ENCODE data around the gene NLRC5.
"Not testable (repeated sequence)": the region's sequence is repeated elsewhere in the genome, so short reads cannot be mapped to it uniquely, and the experiment has no call there.

Gene NLRC5

GRCh38 chr16:57003439-57004386 is 14.4 kb downstream of the NLRC5 start:
- no peak for DNase-seq

- no peak for DNase-seq
Observed at GRCh38 chr16:57004387-57005250, 15.3 kb downstream of the NLRC5 start.

GRCh38 chr16:57005597-57005996 is 16.2 kb downstream of the NLRC5 start:
- DNase-seq: not testable (repeated sequence)

GRCh38 chr16:57007050-57007449 is 17.7 kb downstream of the NLRC5 start:
- no peak for DNase-seq

- no peak for DNase-seq
Observed at GRCh38 chr16:57007530-57007929, 18.2 kb downstream of the NLRC5 start.

GRCh38 chr16:57008440-57008839 is 19.1 kb downstream of the NLRC5 start:
- DNase-seq: no peak

GRCh38 chr16:57009643-57010170 is 20.4 kb downstream of the NLRC5 start:
- no peak for DNase-seq

GRCh38 chr16:57012353-57012752 is 23.0 kb downstream of the NLRC5 start:
- no peak for DNase-seq

GRCh38 chr16:57013229-57013628 is 23.9 kb downstream of the NLRC5 start:
- DNase-seq: no peak

GRCh38 chr16:57013902-57014301 is 24.5 kb downstream of the NLRC5 start:
- DNase-seq: no peak

- DNase-seq: no peak
Observed at GRCh38 chr16:57016301-57016700, 26.9 kb downstream of the NLRC5 start.

GRCh38 chr16:57016831-57017230 is 27.5 kb downstream of the NLRC5 start:
- no peak for DNase-seq

GRCh38 chr16:57017251-57017650 is 27.9 kb downstream of the NLRC5 start:
- no peak for DNase-seq

GRCh38 chr16:57019746-57020145 is 30.4 kb downstream of the NLRC5 start:
- DNase-seq: no peak

- no peak for DNase-seq
Observed at GRCh38 chr16:57020651-57021050, 31.3 kb downstream of the NLRC5 start.

GRCh38 chr16:57021757-57022156 is 32.4 kb downstream of the NLRC5 start:
- DNase-seq: no peak

GRCh38 chr16:57022445-57022844 is 33.1 kb downstream of the NLRC5 start:
- DNase-seq: no peak

GRCh38 chr16:57023541-57024249 is 34.3 kb downstream of the NLRC5 start:
- no peak for DNase-seq

- DNase-seq: no peak
Observed at GRCh38 chr16:57024894-57025680, 35.7 kb downstream of the NLRC5 start.

- no peak for DNase-seq
Observed at GRCh38 chr16:57025941-57026777, 36.8 kb downstream of the NLRC5 start.

- no peak for DNase-seq
Observed at GRCh38 chr16:57026778-57027062, 37.4 kb downstream of the NLRC5 start.
